GM18508 (cell line): ENCODE data around the gene MCM8.

Source experiments
- ATAC-seq: cut with Tn5 transposase; IDR thresholded peaks from one replicate; pipeline ENCODE4 v1.9.1; 2021; ENCODE audit warnings: moderate number of reproducible peaks; ENCODE audit not compliant: insufficient read depth, unreplicated experiment

The MCM8 gene

DNA sequence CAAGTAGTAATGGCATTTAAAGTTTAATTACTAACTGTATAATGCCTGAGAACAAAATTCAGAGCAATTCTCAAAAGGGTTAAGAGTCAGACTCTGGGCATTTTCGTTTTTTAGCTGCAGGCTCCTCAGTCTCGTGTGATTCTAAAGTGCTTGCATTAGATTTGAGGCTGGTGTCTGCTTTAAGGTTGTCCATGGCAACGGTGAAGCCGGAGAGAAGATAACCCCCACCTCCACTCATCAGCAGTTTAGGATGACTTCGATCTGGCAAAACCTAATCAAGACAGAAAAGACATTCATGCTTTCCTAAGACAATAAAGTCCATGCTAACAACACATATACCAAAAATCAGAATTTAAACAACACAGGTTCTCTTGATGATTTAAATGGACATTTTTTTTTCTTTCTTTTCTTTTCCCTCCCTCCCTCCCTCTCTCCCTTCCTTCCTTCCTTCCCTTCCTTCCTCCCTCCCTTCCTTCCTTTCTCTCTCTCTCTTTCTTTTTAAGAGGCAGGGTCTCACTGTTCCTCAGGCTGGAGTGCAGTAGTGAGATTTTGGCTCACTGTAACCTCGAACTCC is 11.9 kb upstream of the MCM8 start:
- ATAC-seq = no peak

DNA sequence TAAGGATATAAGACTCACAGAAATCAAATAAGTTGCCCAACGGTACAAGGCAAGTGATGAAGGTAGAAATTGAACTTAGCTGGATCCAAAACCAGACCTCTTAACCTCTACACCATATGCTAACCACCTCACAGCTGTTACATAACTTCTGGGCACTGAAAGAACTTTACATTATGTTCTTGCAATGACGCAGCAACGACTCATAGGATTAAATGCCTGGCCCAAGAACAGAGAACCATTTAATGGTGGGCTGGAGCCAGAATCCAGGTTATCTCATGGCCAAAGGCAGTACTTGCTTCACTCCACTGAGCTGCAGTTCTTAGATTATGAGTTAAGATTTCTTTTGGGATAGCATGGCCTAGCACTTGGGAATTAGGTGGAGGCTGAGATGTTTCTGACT is 4.5 kb upstream of the MCM8 start:
- no peak for ATAC-seq

DNA sequence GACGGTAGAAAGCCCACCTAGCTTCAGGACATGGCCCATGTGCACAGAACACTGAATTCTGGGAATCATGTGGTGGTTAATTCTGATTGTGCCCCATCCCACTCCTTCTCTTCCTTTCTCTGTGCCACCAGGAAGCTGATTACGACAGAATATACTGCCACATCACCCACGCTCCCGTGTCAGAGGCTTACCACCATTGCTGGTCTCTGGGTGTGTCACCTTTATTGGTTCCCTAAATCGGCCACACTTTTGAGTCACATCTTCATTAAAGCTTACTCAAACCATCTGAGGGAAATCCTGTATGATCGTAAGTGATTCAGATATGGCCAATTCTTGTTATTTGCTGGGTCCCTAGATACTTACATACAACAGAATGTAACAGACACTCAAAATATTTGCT is 3.2 kb upstream of the MCM8 start:
- no peak for ATAC-seq

DNA sequence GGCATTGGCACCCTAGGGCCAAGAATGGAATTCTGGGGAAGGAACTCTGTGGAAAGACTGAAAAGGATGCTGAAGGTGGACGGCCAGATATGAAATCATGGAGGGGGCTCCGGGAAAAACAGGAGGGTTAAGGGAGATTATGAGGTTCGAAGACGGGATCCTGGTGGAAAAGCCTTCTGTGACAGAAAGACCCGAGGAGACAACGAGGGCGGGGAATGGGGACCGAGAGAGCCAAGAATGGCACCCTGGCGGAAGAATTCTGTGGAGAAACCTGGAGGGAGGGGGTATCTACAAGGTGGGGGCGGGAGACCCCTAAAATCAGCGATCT is 545 bp upstream of the MCM8 start:
- no peak for ATAC-seq

DNA sequence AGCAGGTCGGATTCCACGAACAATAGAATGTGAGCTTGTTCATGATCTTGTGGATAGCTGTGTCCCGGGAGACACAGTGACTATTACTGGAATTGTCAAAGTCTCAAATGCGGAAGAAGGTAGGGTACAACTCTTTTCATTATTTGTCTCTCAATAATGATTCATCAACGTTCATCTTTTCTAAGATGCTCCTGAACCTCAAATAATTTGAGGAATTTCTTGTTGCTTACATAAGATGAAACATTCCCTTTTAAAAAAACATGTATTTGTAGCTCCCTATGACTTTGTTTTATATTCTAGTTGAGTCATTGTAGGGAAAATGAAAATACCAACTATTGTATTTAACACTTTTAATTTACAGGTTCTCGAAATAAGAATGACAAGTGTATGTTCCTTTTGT is 17.0 kb downstream of the MCM8 start:
- no peak for ATAC-seq

DNA sequence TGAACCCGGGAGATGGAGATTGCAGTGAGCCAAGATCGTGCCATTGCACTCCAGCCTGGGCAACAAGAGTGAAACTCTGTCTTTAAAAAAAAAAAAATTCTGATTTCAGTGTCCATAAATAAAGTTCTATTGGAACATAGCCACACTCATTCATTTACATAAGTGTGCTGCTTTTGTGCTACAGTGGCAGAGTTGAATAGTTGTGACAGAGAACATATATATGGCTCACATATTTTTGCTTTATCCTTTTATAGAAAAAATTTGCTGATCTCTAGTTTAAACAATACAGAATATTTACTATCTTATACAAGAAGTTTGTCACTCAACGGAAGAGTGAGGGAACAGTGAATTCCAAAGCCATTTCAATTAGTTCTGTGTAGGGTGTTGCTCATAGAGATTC is 18.0 kb downstream of the MCM8 start:
- no peak for ATAC-seq

DNA sequence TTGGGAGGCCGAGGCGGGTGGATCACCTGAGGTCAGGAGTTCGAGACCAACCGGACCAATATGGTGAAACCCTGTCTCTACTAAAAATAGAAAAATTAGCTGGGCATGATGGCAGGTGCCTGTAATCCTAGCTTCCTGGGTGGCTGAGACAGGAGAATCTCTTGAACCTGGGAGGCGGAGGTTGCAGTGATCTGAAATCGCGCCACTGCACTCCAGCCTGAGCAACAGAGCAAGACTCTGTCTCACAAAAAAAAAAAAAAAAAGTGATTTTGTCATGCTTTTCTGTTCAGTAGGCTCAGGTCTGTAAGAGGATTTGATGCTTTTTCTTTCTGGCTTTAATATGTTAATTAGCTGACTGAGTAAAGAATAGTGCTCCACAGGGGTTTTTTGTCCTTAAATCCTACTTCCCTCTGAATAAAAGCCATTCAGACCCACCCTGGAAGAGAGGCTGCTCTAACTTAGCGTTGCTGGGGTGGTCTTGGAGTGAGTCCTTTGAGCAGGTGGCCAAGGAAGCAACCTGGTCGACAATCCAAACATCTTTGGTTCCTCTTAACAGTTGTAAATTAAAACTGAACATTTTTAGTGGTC is 19.0 kb downstream of the MCM8 start:
- ATAC-seq = no peak

DNA sequence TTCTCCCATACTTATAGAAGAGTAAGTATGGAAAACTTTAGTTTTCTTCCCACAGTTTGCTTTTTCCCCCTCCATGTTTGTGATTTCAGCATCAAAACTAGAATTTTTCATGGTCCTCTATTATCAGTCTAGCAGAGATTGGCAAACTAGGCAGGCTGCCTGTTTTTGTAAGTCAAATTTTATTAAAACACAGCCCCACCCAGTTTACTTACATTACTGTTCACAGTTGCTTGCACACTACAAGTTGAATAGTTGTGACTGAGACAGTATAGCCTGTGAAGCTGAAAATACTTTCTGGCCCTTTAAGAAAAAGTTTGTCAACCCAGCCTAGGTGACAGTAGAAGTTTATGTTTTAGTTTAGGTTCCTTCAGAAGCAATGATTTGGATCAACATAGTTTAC is 19.5 kb downstream of the MCM8 start:
- ATAC-seq = no peak

DNA sequence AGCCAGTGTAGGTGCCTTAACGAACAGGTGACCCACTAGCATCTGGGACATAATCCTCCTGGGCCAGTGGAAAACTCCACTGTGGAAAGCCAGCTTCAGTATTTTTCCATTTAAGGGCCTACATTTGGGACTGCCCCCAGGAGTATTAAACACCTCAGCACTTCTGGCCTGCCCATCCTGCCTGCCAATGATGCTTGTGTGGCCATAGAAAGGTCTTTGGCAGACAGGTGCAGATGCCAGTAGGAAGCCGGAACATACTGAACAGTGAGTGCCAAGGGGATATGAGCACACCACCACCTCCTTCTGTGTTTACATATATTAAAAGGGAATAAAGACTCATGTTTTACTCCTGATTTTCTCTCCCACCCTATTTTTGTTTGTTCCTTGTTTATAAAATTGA is 19.9 kb downstream of the MCM8 start:
- ATAC-seq = no peak

DNA sequence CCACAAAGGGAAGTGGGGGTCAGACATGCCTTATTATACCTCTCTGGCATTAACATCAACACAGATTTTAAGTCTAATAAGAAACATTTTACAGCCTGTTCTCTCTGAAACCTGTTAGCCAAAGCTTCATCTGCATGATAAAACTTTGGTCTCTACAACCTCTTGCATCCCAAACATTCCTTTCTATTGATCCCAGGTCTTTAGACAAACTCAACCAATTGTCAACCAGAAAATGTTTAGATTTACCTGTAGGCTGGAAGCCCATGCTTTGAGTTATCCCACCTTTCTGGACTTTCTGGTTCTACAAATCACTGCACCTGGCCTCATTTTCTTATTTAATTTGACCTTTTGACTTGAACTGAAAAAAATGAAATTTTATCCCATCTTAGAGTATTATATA is 20.8 kb downstream of the MCM8 start:
- ATAC-seq = no peak

DNA sequence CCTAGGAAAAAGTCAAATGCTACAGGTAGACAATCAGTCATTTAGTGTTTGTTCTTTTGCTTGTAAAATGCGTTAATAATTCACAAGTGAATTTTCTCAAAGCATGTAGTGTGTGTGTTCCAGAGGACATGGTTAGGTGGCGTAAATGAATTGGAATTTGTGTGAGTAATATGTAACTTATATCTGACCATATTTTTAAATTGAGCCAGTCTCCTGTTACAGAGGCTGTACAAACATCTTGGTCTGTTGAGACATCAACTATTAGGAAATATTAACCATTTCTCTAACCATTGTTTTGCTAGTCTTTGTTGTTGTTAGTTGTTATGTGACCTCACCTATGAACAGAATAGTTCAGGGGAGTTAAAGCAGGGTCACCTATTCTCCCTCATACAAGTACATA is 22.7 kb downstream of the MCM8 start:
- no peak for ATAC-seq

DNA sequence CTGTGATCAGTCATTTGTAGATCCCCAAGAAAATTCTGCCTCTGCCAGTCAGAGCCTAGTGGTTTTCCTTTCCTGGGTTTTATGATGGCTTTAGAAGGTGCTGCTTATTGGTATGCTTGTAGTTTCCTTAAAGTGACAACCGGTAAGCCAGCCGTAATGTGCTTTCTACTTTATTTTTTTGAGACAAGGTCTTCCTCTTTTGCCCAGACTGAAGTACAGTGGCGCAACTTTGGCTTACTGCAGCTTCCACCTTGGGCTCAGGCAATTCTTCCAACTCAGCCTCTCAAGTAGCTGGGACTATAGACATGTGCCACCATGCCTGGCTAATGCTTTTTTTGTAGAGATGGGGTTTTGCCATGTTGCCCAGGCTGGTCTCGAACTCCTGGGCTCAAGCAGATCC is 23.5 kb downstream of the MCM8 start:
- ATAC-seq = no peak

DNA sequence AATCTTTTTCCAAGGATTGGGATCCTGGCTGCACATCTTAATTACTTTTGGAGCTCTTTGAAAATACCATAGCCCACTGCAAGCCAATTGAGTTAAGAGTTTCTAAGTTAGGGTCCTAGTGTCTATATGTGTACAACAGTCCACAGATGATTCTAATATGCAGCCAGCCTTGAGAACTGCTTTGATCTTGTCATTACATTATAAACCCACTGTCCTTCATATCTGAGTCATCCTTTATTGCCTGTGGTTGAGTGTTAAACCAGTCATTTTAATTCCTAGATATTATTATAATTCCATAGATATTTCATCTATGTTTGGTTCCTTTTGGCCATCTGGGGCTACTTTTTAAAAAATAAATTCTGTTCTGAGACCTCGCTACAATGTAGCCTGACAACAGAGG is 24.1 kb downstream of the MCM8 start:
- no peak for ATAC-seq

DNA sequence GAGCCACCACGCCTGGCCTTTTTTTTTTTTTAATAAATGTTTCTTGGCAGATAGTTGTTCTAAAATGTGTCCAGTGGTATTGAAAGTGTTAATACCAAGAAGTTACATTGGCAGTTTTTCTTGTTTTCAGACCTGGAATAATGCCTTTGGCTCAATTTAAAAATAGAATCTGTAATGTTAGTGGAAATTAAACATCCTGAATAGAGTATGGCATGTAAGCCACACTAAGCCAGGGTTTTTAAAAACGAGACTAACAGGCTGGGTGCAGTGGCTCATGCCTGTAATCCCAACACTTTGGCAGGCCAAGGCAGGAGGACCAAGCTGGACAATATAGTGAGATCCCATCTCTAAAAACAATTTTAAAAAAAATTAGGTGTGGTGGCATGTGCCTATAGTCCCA is 25.3 kb downstream of the MCM8 start:
- ATAC-seq = no peak

DNA sequence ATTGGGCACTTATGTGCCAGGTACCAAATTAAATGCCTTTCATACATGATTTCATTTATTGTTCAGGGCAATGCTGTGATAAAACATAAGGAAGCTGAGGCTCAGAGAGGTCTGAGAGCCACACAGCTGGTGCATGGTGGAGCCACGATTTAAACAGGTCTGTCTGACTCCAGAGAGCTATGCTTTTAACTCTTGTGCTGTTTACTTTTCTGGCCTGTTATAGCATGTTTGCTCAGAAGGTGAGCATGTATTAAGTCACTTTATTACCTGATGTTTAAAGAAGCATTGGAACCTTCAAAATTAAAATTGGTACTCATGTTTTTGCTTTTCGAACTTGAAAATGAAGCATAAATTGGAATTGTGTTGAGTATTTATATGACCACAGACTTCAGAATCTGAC is 26.8 kb downstream of the MCM8 start:
- ATAC-seq = no peak

DNA sequence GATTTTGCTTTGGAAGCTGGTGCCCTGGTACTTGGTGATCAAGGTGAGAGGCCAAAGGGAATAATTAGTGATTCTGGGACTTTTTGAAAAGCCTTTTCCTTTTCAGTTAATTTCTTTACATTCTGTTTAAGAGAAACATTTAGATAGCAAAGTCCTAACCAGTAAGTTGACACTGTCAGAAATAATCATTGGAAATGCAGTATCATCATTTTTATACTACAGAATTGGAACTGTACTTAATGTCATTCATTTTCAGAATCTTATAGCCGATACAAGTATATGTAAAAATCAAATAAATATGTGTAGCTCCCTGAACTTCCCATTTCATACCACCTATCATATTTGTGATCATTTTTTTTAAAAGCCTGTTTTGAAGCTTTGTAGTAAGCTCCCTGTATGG is 27.5 kb downstream of the MCM8 start:
- ATAC-seq = no peak

DNA sequence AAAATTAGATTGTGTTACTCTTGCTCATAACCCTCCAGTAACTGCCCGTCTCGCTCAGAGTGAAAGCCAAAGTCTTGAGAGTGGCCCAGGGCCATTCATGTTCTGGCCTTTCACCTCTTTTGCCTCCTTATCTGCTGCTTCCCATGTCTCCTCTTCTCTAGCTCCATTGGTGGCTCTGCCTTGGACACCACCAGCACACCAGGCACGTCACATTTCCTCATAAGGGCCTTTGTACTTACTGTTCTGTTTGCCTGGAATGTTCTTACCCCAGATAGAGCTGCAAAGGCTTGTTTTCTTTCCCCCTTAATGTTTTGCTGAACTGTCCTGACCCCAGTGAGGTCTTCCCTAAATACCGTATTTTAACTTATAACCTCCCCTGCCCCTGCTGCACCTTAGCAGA is 29.3 kb downstream of the MCM8 start:
- no peak for ATAC-seq

DNA sequence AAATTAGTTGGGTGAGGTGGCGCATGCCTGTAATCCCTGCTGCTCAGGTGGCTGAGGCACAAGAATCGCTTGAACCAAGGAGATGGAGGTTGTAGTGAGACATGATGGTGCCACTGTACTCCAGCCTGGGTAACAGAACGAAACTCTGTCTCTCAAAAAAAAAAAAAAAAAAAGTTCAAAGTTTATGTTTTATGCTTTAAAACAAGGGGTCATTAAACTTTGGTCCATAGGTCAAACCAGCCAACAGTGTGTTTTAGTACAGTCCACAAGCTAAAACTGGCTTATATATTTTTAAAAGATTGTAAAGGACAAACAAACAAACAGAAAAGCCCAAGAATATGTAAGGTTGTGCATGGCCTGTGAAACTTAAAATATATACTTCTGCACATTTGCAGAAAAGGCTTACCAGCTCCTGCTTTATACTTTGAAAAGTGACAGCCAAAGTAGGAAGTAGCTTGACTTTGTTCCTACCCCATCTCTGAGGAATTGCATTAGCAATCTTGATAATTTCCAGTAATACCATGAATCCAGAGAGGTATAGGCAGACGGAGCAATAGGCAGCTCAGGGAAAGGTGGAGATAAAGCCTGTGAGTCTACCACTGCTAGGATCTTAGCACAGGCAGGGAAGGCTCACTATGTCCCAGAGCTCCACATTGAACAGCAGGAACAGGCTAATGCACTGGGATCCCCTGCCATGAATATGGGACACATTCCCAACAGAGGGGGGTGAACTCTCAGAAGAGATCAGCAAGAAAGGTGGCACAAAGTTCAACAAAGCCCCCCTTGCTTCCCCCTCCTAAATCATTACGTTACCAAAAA is 30.5 kb downstream of the MCM8 start:
- ATAC-seq = no peak

DNA sequence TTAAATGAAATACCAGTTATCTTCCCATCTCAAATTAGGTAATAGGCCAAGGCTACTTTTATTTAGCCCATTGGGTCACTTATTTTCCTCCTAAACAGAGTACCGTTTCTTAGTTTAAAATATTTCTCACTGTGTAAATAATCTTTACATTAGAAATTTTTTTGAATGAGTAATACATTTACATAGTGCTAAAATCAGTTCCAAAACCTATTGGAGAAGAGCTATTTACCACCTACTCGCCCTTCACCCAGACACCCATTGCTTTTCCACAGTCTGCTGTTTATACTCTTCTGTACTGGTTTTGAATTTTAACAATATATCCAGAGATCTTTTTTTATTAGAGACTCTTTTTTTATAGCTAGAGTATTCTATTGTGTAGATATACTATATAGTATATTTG is 36.9 kb downstream of the MCM8 start:
- no peak for ATAC-seq

DNA sequence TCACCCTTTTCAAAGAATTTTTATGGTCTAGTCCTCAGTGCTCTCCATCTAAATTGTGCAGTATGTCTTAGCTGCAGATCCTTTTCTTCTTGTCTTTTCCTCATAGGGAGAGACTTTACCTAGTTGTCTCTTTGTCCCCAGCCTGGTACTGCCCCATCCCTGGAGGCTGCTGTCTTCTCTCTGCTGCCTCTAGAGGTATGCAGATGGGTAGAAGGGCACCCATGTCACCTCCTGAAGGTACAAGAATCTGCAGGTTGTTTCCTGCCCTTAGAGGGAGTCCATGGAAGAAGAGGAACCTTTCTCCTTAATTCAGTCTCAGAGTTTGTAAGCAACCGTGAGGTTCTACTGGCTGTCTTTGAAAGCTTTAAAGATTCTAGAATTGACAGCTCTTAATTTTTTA is 39.1 kb downstream of the MCM8 start:
- no peak for ATAC-seq

DNA sequence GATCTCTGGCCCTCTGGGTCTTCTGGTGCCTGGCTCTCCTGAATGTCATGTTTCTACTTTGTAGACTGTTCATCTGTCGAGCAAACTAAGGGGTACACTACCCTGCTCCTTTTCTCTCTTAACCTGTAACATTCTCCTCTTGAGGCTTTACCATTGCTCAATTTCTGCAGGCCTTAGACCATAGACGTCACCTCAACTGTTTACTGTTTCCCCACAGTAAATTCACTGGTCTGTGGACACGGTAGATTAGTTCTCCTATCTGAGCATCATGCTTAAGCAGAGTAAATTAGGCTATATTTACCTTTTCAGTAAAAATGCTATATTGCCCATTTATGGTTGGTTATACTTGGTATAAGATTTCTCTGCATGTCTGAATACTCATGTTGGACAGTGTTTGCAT is 40.5 kb downstream of the MCM8 start:
- no peak for ATAC-seq
